Gastroesophageal sphincter (tissue), 4 donors: ENCODE results near the gene CEACAM20. TPM values are rescaled to one million over a fixed set of nuclear protein-coding genes. Genes with fewer than 3 reads are reported as not detected.
"Not testable (repeated sequence)": the region's sequence is repeated elsewhere in the genome, so short reads cannot be mapped to it uniquely, and the experiment has no call there.

Source experiments
- ATAC-seq: fragments of 150-250 bp; one replicate; pipeline ENCODE4 v1.9.1; 2016; ENCODE audit warnings: mild to moderate bottlenecking, moderate library complexity
- H3K27ac ChIP-seq, 4 donors: fragments of 200-600 bp; sonication (generic) in 3 of 4; 1 replicate in 3 of 4; 2 replicates in 1 of 4; pipeline ENCODE4 v1.5.1; 2016 to 2019
- H3K27me3 ChIP-seq: fragments of 200-600 bp; sonication (generic); one replicate; pipeline ENCODE4 v1.5.1; 2019
- H3K36me3 ChIP-seq, 2 donors: fragments of 200-600 bp; sonication (generic); one replicate each; pipeline ENCODE4 v1.5.1; 2019; ENCODE audit warnings: control low read depth in 1 of 2
- H3K4me1 ChIP-seq, 3 donors: fragments of 200-600 bp; sonication (generic); 1 replicate in 2 of 3; 2 replicates in 1 of 3; pipeline ENCODE4 v1.5.1; 2016 to 2019; ENCODE audit warnings: control low read depth in 2 of 3
- H3K4me3 ChIP-seq, 2 donors: fragments of 200-600 bp; sonication (generic); one replicate each; pipeline ENCODE4 v1.5.1; 2019; ENCODE audit warnings: mild to moderate bottlenecking in 1 of 2, moderate library complexity in 1 of 2
- H3K9me3 ChIP-seq, 3 donors: fragments of 200-600 bp; sonication (generic); one replicate each; pipeline ENCODE4 v1.5.1; 2017 to 2019; ENCODE audit warnings: control low read depth in 2 of 3
- EP300 ChIP-seq: sonication (generic); formaldehyde crosslinking; IDR thresholded peaks from one replicate; pipeline ENCODE4 v1.6.1; 2017; ENCODE audit warnings: antibody characterized with exemption, mild to moderate bottlenecking
- POLR2A ChIP-seq, 2 donors: fragments of 450-650 bp; IDR thresholded peaks; one replicate each; pipeline ENCODE4 v1.6.1; 2017; ENCODE audit warnings: antibody characterized with exemption in 2 of 2, mild to moderate bottlenecking in 2 of 2, moderate library complexity in 1 of 2
- POLR2AphosphoS5 ChIP-seq: sonication (generic); formaldehyde crosslinking; IDR thresholded peaks from one replicate; pipeline ENCODE4 v1.6.1; 2017; ENCODE audit warnings: antibody characterized with exemption
- WGBS, 2 donors: methylation state at CpG; one replicate each; pipeline ENCODE4 v1.1.5; 2018; ENCODE audit warnings: low coverage in 1 of 2; 5-methylcytosine and 5-hydroxymethylcytosine counted together
- total RNA-seq, 4 donors: library from RNA; depleted of rRNA; stranded (reverse); fragments of >200 nt; gene quantifications; one replicate each; pipeline ENCODE4 v1.1.0, GENCODE V29; 2016
- TF ChIP-seq, protein P1 (sequence below), 4 experiments: fragments of 200-600 bp in 2 of 4; fragments of 450-650 bp in 2 of 4; sonication (generic) in 1 of 4; IDR thresholded peaks; one replicate each; pipeline ENCODE4 v1.5.1; 2017 to 2019; ENCODE audit warnings: antibody characterized with exemption in 4 of 4, mild to moderate bottlenecking in 2 of 4, moderate library complexity in 2 of 4

The CEACAM20 gene
- total RNA-seq, 4 donors from 2014 or later = not detected

- Histone ChIP-seq H3K27ac (no peak overlapping the region), H3K9me3 (no peaks in the 10 kb centered on the region), H3K4me3 (no peak overlapping the region), H3K4me1 (no peaks in the 10 kb centered on the region), H3K27me3 (peaks cover 54% of the 10 kb centered on the region), H3K36me3 (no peaks in the 10 kb centered on the region)
- 68 to 73% methylated on average over 6 of the region's 6 CpGs for WGBS, 2 donors
- ATAC-seq = no peak
- TF ChIP-seq EP300 = no peak
- no peak for TF ChIP-seq POLR2A (IDR thresholded peaks at IDR 0.05)
- TF ChIP-seq, protein P1, sequence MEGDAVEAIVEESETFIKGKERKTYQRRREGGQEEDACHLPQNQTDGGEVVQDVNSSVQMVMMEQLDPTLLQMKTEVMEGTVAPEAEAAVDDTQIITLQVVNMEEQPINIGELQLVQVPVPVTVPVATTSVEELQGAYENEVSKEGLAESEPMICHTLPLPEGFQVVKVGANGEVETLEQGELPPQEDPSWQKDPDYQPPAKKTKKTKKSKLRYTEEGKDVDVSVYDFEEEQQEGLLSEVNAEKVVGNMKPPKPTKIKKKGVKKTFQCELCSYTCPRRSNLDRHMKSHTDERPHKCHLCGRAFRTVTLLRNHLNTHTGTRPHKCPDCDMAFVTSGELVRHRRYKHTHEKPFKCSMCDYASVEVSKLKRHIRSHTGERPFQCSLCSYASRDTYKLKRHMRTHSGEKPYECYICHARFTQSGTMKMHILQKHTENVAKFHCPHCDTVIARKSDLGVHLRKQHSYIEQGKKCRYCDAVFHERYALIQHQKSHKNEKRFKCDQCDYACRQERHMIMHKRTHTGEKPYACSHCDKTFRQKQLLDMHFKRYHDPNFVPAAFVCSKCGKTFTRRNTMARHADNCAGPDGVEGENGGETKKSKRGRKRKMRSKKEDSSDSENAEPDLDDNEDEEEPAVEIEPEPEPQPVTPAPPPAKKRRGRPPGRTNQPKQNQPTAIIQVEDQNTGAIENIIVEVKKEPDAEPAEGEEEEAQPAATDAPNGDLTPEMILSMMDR (IDR thresholded peaks at IDR 0.05) = no peak
- TF ChIP-seq POLR2AphosphoS5 = no peak
These were observed 10.5 kb upstream of the CEACAM20 start for GRCh38 chr19:44539991-44540390.

DNA sequence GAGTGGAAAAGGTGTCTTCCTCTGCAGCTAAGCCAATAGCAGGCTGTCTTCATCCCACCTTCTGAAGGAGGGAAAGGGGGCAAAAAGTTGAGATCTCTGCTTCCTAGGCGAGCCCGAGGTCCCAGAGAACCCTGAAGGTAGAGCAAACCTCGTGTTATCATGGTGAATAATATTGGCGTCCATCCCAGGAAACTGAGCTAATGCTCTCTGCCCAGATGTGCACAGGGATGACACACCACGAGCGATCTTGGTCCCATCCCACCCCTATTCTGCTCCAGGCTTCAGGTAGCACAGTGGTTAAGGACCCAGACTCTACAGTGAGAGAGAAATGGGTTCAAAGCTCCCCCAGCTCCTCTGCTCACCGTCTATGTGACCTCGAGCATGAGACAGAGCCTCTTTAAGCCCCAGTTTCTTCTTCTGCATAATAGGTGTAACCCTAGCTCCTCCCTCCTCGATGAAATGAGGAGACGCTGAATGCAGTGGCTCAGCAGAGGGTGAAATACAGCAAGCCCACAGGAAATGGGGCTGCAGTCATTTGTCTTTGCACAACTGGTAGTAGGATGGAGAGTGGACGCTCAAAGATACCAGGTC lies 9.9 kb upstream of the CEACAM20 start:
- H3K4me3 ChIP-seq = no peak overlapping the region
- no peak overlapping the region for H3K27ac ChIP-seq
- no peaks in the 10 kb centered on the region for H3K36me3 ChIP-seq
- peaks cover 56% of the 10 kb centered on the region for H3K27me3 ChIP-seq
- 66% methylated on average over 3 to 10 of the region's 11 CpGs for WGBS, 2 donors
- TF ChIP-seq POLR2AphosphoS5 (no peak), EP300 (no peak), POLR2A (IDR thresholded peaks at IDR 0.05) (no peak)
- TF ChIP-seq, protein P1 (IDR thresholded peaks at IDR 0.05) = no peak
- no peak for ATAC-seq
- no peaks in the 10 kb centered on the region for H3K4me1 ChIP-seq
- H3K9me3 ChIP-seq = no peaks in the 10 kb centered on the region

- H3K4me1 ChIP-seq, H3K4me3 ChIP-seq, H3K36me3 ChIP-seq, ATAC-seq, H3K27ac ChIP-seq, H3K9me3 ChIP-seq: not testable (repeated sequence)
- H3K27me3 ChIP-seq = peaks cover 66% of the 10 kb centered on the region
- WGBS, 2 donors = 41 to 47% methylated on average over 3 of the region's 3 CpGs
These were observed 5.9 kb upstream of the CEACAM20 start for GRCh38 chr19:44535361-44535760.

GRCh38 chr19:44532819-44533218 lies 3.3 kb upstream of the CEACAM20 start:
- Histone ChIP-seq H3K4me1 (no peaks in the 10 kb centered on the region), H3K27me3 (peaks cover 64% of the 10 kb centered on the region), H3K36me3 (no peaks in the 10 kb centered on the region), H3K9me3 (no peaks in the 10 kb centered on the region), H3K27ac (no peak overlapping the region), H3K4me3 (no peak overlapping the region)
- TF ChIP-seq POLR2A (IDR thresholded peaks at IDR 0.05) (no peak), EP300 (no peak), POLR2AphosphoS5 (no peak)
- TF ChIP-seq, protein P1 (IDR thresholded peaks at IDR 0.05) = no peak
- WGBS, 2 donors = 82 to 93% methylated on average over 3 to 5 of the region's 5 CpGs
- ATAC-seq = no peak

- WGBS, 2 donors = 54 to 78% methylated on average over 1 to 4 of the region's 6 CpGs
- H3K9me3 ChIP-seq = no peaks in the 10 kb centered on the region
- no peaks in the 10 kb centered on the region for H3K36me3 ChIP-seq
- H3K27ac ChIP-seq = no peak overlapping the region
- H3K4me3 ChIP-seq = no peak overlapping the region
- no peak for TF ChIP-seq EP300
- TF ChIP-seq, protein P1 (IDR thresholded peaks at IDR 0.05) = no peak
- TF ChIP-seq POLR2A (IDR thresholded peaks at IDR 0.05) = no peak
- TF ChIP-seq POLR2AphosphoS5 = no peak
- no peak for ATAC-seq
- peaks cover 57% of the 10 kb centered on the region for H3K27me3 ChIP-seq
- no peaks in the 10 kb centered on the region for H3K4me1 ChIP-seq
These were observed 1.3 kb upstream of the CEACAM20 start for GRCh38 chr19:44530777-44531176.
